HL-60 (cell line): ENCODE data around the gene SLC7A14.

Experiments used
- DNase-seq, 2 experiments: peaks; one replicate each; pipeline ENCODE4 v3.0.0-alpha.2; 2010 to 2020; ENCODE audit warnings: low read depth in 1 of 2, low spot score in 1 of 2
- H3K27ac ChIP-seq: fragments of 250-450 bp; sonication (Bioruptor Pico); replicated peaks from 2 replicates; pipeline ENCODE4 v1.5.1; 2020; ENCODE audit warnings: mild to moderate bottlenecking, moderate library complexity
- H3K27me3 ChIP-seq: fragments of 250-450 bp; sonication (Bioruptor Pico); 2 replicates; pipeline ENCODE4 v1.5.1; 2021; ENCODE audit warnings: mild to moderate bottlenecking, moderate library complexity; ENCODE audit not compliant: insufficient read depth, poor library complexity, severe bottlenecking
- H3K4me3 ChIP-seq: replicated peaks from 2 replicates; pipeline ENCODE4 v1.5.1; 2011; ENCODE audit warnings: mild to moderate bottlenecking, control low read depth, low read length; ENCODE audit not compliant: insufficient read depth
- GABPA ChIP-seq: IDR thresholded peaks from 2 replicates; pipeline ENCODE4 v1.6.1; 2012; ENCODE audit warnings: low read depth
- POLR2AphosphoS5 ChIP-seq: IDR thresholded peaks from 2 replicates; pipeline ENCODE4 v1.6.1; 2012; ENCODE audit warnings: low read depth
- SPI1 ChIP-seq: IDR thresholded peaks from 2 replicates; pipeline ENCODE4 v1.6.1; 2012; ENCODE audit warnings: low read depth, mild to moderate bottlenecking, borderline replicate concordance
- TF ChIP-seq, protein P1 (sequence below): IDR thresholded peaks from 2 replicates; pipeline ENCODE4 v1.6.1; 2012; ENCODE audit warnings: low read depth; ENCODE audit not compliant: insufficient replicate concordance
- TF ChIP-seq, protein P2 (sequence below): IDR thresholded peaks from one replicate; pipeline ENCODE4 v1.5.1; 2011; ENCODE audit warnings: low read length, control low read depth, inconsistent platforms; ENCODE audit not compliant: insufficient read depth

SLC7A14 gene

DNA sequence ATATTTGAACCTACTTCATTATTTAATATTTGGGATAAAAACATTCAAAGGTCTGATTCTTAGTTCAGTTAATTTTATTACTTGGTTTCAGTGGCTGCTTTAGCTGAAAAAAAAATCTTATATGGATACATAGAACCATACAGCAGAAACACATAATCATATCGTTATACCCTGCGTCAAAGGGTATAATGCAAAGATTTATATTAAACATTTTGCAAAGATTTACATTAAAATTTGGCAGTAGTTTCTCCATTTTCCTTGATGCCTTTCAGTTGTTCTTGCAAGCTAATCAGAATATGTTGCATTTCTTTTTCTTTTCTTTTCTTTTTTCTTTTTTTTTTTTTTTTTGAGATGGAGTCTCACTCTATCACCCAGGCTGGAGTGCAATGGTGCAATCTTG lies 135.8 kb downstream of the SLC7A14 start:
- DNase-seq: no peak
- Histone ChIP-seq H3K27me3 (peaks cover 5% of the 10 kb centered on the region), H3K27ac (no peak overlapping the region), H3K4me3 (no peak overlapping the region)
- TF ChIP-seq GABPA (no peak), SPI1 (no peak), POLR2AphosphoS5 (no peak)
- TF ChIP-seq, protein P1, sequence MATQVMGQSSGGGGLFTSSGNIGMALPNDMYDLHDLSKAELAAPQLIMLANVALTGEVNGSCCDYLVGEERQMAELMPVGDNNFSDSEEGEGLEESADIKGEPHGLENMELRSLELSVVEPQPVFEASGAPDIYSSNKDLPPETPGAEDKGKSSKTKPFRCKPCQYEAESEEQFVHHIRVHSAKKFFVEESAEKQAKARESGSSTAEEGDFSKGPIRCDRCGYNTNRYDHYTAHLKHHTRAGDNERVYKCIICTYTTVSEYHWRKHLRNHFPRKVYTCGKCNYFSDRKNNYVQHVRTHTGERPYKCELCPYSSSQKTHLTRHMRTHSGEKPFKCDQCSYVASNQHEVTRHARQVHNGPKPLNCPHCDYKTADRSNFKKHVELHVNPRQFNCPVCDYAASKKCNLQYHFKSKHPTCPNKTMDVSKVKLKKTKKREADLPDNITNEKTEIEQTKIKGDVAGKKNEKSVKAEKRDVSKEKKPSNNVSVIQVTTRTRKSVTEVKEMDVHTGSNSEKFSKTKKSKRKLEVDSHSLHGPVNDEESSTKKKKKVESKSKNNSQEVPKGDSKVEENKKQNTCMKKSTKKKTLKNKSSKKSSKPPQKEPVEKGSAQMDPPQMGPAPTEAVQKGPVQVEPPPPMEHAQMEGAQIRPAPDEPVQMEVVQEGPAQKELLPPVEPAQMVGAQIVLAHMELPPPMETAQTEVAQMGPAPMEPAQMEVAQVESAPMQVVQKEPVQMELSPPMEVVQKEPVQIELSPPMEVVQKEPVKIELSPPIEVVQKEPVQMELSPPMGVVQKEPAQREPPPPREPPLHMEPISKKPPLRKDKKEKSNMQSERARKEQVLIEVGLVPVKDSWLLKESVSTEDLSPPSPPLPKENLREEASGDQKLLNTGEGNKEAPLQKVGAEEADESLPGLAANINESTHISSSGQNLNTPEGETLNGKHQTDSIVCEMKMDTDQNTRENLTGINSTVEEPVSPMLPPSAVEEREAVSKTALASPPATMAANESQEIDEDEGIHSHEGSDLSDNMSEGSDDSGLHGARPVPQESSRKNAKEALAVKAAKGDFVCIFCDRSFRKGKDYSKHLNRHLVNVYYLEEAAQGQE: no peak
- TF ChIP-seq, protein P2, sequence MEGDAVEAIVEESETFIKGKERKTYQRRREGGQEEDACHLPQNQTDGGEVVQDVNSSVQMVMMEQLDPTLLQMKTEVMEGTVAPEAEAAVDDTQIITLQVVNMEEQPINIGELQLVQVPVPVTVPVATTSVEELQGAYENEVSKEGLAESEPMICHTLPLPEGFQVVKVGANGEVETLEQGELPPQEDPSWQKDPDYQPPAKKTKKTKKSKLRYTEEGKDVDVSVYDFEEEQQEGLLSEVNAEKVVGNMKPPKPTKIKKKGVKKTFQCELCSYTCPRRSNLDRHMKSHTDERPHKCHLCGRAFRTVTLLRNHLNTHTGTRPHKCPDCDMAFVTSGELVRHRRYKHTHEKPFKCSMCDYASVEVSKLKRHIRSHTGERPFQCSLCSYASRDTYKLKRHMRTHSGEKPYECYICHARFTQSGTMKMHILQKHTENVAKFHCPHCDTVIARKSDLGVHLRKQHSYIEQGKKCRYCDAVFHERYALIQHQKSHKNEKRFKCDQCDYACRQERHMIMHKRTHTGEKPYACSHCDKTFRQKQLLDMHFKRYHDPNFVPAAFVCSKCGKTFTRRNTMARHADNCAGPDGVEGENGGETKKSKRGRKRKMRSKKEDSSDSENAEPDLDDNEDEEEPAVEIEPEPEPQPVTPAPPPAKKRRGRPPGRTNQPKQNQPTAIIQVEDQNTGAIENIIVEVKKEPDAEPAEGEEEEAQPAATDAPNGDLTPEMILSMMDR: no peak

DNA sequence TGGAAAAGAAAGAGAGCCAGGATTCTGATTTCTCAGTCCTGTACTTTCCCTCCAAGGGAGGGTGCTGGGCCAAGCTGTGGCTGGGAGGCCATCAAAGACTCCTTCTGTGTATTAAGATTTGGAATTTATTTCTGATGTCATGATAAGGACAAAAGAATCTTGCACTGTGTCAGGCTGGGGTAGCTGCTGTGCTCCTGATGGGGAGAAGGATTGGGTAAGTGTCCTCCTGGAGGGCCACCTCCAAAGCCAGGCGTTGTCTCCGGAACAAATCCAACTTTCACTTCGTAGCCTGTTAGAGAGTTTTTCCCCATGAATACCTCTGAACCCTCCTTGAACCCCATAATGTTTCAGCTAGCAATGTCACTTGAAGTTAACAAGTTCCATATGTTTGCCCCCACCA lies 137.3 kb downstream of the SLC7A14 start:
- DNase-seq: no peak
- no peak for TF ChIP-seq POLR2AphosphoS5
- TF ChIP-seq, protein P1: no peak
- H3K4me3 ChIP-seq: no peak overlapping the region
- peaks cover 5% of the 10 kb centered on the region for H3K27me3 ChIP-seq
- no peak overlapping the region for H3K27ac ChIP-seq

DNA sequence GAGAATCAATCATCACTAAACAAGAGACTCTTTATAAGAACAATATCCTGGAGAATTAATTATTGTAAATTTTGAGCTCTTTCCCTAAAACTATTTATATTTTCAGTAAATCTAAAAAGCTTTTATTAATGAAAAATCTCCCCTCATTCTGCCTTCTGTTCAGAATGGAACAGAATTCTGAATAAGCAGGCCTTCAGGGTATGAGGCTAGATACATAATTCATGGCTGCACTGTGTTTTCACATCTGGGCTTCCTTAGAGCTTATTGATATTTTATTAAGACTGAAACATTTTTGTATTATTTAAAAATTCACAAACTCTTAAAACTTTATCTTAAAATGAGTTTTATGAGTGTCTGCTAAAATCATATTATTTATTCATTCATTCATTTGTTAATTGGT lies 142.4 kb downstream of the SLC7A14 start:
- no peaks in the 10 kb centered on the region for H3K27me3 ChIP-seq
- DNase-seq: no peak
- TF ChIP-seq, protein P2: no peak
- TF ChIP-seq GABPA (no peak), POLR2AphosphoS5 (no peak), SPI1 (no peak)
- TF ChIP-seq, protein P1: no peak
- H3K4me3 ChIP-seq: no peak overlapping the region
- no peak overlapping the region for H3K27ac ChIP-seq

DNA sequence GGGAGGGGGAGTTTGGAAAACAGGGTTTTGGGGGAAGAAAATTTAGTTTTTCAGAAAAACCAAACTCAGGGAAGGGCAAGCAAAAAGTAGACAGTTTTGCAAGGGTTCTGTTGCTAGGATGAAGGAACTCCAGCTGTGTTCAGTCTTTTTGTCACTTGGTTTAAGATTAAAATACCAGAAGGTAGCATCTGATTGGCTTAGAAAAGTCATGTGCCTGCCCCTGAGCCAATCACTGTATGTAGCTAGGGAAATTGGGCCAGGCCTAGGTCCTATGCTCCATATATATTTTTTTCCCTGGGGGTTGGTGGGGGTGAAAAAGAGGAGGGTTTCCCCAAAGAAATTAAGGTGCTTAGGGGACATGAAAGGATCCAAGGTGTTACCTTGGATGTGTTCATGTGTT lies 142.9 kb downstream of the SLC7A14 start:
- Histone ChIP-seq H3K4me3 (no peak overlapping the region), H3K27ac (no peak overlapping the region), H3K27me3 (no peaks in the 10 kb centered on the region)
- DNase-seq: no peak
- TF ChIP-seq SPI1 (no peak), POLR2AphosphoS5 (no peak), GABPA (no peak)
- TF ChIP-seq, protein P2: no peak
- TF ChIP-seq, protein P1: no peak
